ENCODE data around the gene DQX1. TPM values are rescaled to one million over a fixed set of nuclear protein-coding genes. Genes with fewer than 3 reads are reported as not detected.
A peak's percentile ranks its signal among the peaks of the same experiment; 100 is the strongest.

Gene DQX1
- total and polyA plus RNA-seq, 9 of the 15 experiments (the other 6 are each of a cell fraction or from before 2014, with no cell fraction given) = 0.04 to 0.38 (median 0.18) TPM; not detected in 1

GRCh38 chr2:74472086-74472944 is 53.7 kb downstream of the DQX1 start, which contains the start of gene MRPL53 (continued):
- peak; percentile 92 for TF ChIP-seq ARID4B (CRISPR knock-in tag; IDR thresholded peaks at IDR 0.05)
- no peak; the same call in 1 of the 2 replicates for TF ChIP-seq ZNF24 (IDR thresholded peaks at IDR 0.05)
- TF ChIP-seq CGGBP1 (CRISPR knock-in tag; IDR thresholded peaks at IDR 0.05) = no peak
- no peak for TF ChIP-seq SMC3 (conservative IDR thresholded peaks at IDR 0.05; ENCODE audit: insufficient read depth, low read depth, low read length)
- peak; percentile 92 for TF ChIP-seq ELF2 (CRISPR knock-in tag; IDR thresholded peaks at IDR 0.05)
- peak; percentile 64 for TF ChIP-seq CCNT2 (IDR thresholded peaks at IDR 0.05; ENCODE audit: borderline replicate concordance, extremely low read depth, insufficient read length, low read depth, low read length)
- peak; percentile 93 for TF ChIP-seq POLR2AphosphoS5 (IDR thresholded peaks at IDR 0.05; ENCODE audit: control insufficient read depth, insufficient read depth, low read depth, low read length)
- peak; percentile 81 to 82 for TF ChIP-seq UBTF (IDR thresholded peaks at IDR 0.05; ENCODE audit: borderline replicate concordance in 1 of 2, low read depth in 2 of 2, low read length in 2 of 2)
- peak in 1 of 3 experiments; percentile 11; a peak in 2 of 6 replicates for TF ChIP-seq CTCF (IDR thresholded peaks at IDR 0.05 in 2 of 3, conservative IDR thresholded peaks at IDR 0.05 in 1 of 3; ENCODE audit: insufficient read depth in 2 of 3, low read depth in 1 of 3, low read length in 3 of 3)
- no peak for TF ChIP-seq CBFA2T2 (conservative IDR thresholded peaks at IDR 0.05)
- TF ChIP-seq TRIM25 (IDR thresholded peaks at IDR 0.05; ENCODE audit: borderline replicate concordance) = no peak
- 0 out of 2 replicates have a peak, but pooled peaks have one; percentile 19 for TF ChIP-seq ZBTB1 (CRISPR knock-in tag; IDR thresholded peaks at IDR 0.05; ENCODE audit: borderline replicate concordance, low read depth)
- no peak for TF ChIP-seq ZNF561 (CRISPR knock-in tag; conservative IDR thresholded peaks at IDR 0.05)
- peak; percentile 89 for TF ChIP-seq ELF1 (tag; IDR thresholded peaks at IDR 0.05)

Data from K562 (cell line).